Ovary (tissue), 9 donors: ENCODE data around the gene MYL10. TPM values are rescaled to one million over a fixed set of nuclear protein-coding genes. Genes with fewer than 3 reads are reported as not detected.
A peak's percentile ranks its signal among the peaks of the same experiment; 100 is the strongest.
"Not testable (repeated sequence)": the region's sequence is repeated elsewhere in the genome, so short reads cannot be mapped to it uniquely, and the experiment has no call there.

Experiments
- DNase-seq, 5 donors: peaks; one replicate each; pipeline ENCODE4 v3.0.0-alpha.2; 2019 to 2020
- H3K27ac ChIP-seq, 2 donors: fragments of 200-600 bp; one replicate each; pipeline versions ENCODE4 v1.5.1 to v1.8.0; 2019 to 2022
- H3K27me3 ChIP-seq: fragments of 200-600 bp; one replicate; pipeline ENCODE4 v1.8.0; 2022
- H3K36me3 ChIP-seq: fragments of 200-600 bp; sonication (generic); one replicate; pipeline ENCODE4 v1.5.1; 2019
- H3K4me1 ChIP-seq: one replicate; pipeline ENCODE4 v1.8.1; 2013; ENCODE audit warnings: mild to moderate bottlenecking, moderate library complexity; ENCODE audit not compliant: insufficient read depth
- H3K4me3 ChIP-seq: fragments of 200-600 bp; sonication (generic); one replicate; pipeline ENCODE4 v1.5.1; 2017
- H3K9me3 ChIP-seq, 2 donors: fragments of 200-600 bp in 1 of 2; sonication (generic) in 1 of 2; one replicate each; pipeline versions ENCODE4 v1.5.1 to v1.8.1; 2013 to 2019; ENCODE audit warnings: mild to moderate bottlenecking in 1 of 2, moderate library complexity in 1 of 2
- CTCF ChIP-seq, 3 donors: fragments of 450-650 bp in 2 of 3; fragments of 200-600 bp in 1 of 3; IDR thresholded peaks; one replicate each; pipeline versions ENCODE4 v1.5.1 to v1.8.0; 2016 to 2022; ENCODE audit warnings: antibody characterized with exemption in 3 of 3, mild to moderate bottlenecking in 1 of 3
- EP300 ChIP-seq: sonication (generic); formaldehyde crosslinking; IDR thresholded peaks from one replicate; pipeline ENCODE4 v1.6.1; 2017; ENCODE audit warnings: antibody characterized with exemption
- POLR2A ChIP-seq: fragments of 450-650 bp; IDR thresholded peaks from one replicate; pipeline ENCODE4 v1.6.1; 2017; ENCODE audit warnings: antibody characterized with exemption, mild to moderate bottlenecking, moderate library complexity
- WGBS, 3 donors: extraction: QIAGEN DNeasy Blood & Tissue Kit in 1 of 3; methylation state at CpG; one replicate each; pipeline versions ENCODE4 v1.1.5 to v1.1.7; 2013 to 2017; 5-methylcytosine and 5-hydroxymethylcytosine counted together
- intact Hi-C, 4 donors: fragments of 100-400 bp; cut with DNase I; formaldehyde crosslinking; loops; one replicate each; pipeline versions ENCODE4 v1.11.0 to v1.15.1; 2022 to 2023
- polyA plus RNA-seq, 2 donors: library from polyadenylated mRNA; stranded (reverse); fragments of 200-250 nt in 1 of 2; fragments of 350-450 nt in 1 of 2; fragmentation: Illumina TruSeq in 1 of 2; extraction: RNeasy Lipid Tissue Mini Kit (QIAGEN cat#74804) in 1 of 2; gene quantifications; one replicate each; pipeline ENCODE4 v1.2.3, GENCODE V29; 2013 to 2014
- total RNA-seq, 7 donors: library from RNA; depleted of rRNA in 2 of 7; stranded (reverse); fragments of >200 nt in 2 of 7; fragmentation: NEBNext Ultra II Directional in 3 of 7; extraction: Animal tissue kit (Norgen Biotek cat#: 25700) in 3 of 7; gene quantifications; one replicate each; pipeline versions ENCODE4 v1.1.0 to v1.2.4, GENCODE V29; 2016 to 2023
- donor health status: DM: no; HTN: no; CAD: no; lungs with moderate emphysema.
- donor health status: DM: no; HTN: no; CAD: no.
- donor health status: Bipolar disorder and iron deficiency.
- donor health status: DM: yes; HTN: yes; CAD: no.
- donor health status: DM: no; HTN: no; CAD: no.
- donor health status: DM: yes; HTN: yes; CAD: no.

Gene MYL10
- total and polyA plus RNA-seq, 9 donors: not detected

GRCh38 chr7:101605611-101606497 is 23.2 kb downstream of the MYL10 start:
- no peaks in the 10 kb centered on the region for H3K4me1 ChIP-seq
- no peak for TF ChIP-seq POLR2A
- no peak for TF ChIP-seq EP300
- TF ChIP-seq CTCF (IDR thresholded peaks at IDR 0.05): no peak
- no peak overlapping the region for H3K27ac ChIP-seq
- no peak overlapping the region for H3K4me3 ChIP-seq
- H3K36me3 ChIP-seq: no peaks in the 10 kb centered on the region
- DNase-seq: no peak
- WGBS, 3 donors: 55 to 60% (median 57%) methylated on average over 26 of the region's 26 CpGs
- intact Hi-C loops: loop anchor here in 2 of 4 donors (10.0 kb wide), 2 partner anchors 209 to 669 kb away; partner anchors contain the start of gene CUX1 (in 1 of the 2)
- H3K9me3 ChIP-seq: no peaks in the 10 kb centered on the region
- H3K27me3 ChIP-seq: no peaks in the 10 kb centered on the region

- H3K4me1 ChIP-seq, H3K36me3 ChIP-seq, H3K27ac ChIP-seq, DNase-seq, H3K4me3 ChIP-seq, H3K27me3 ChIP-seq, H3K9me3 ChIP-seq: not testable (repeated sequence)
- intact Hi-C loops: loop anchor here in 3 of 4 donors (5.0 to 10.0 kb wide), 3 partner anchors 210 to 670 kb away; partner anchors contain the start of gene CUX1 (in 1 of the 3)
- 79 to 91% (median 90%) methylated on average over 2 of the region's 2 CpGs for WGBS, 3 donors
Measured at GRCh38 chr7:101604934-101605332, 24.2 kb downstream of the MYL10 start.

- H3K36me3 ChIP-seq: no peaks in the 10 kb centered on the region
- H3K27ac ChIP-seq: no peak overlapping the region
- H3K27me3 ChIP-seq: no peaks in the 10 kb centered on the region
- TF ChIP-seq POLR2A (no peak), EP300 (no peak), CTCF (IDR thresholded peaks at IDR 0.05) (no peak)
- H3K9me3 ChIP-seq: no peaks in the 10 kb centered on the region
- WGBS, 3 donors: 68 to 79% (median 72%) methylated on average over 5 of the region's 5 CpGs
- H3K4me3 ChIP-seq: no peak overlapping the region
- H3K4me1 ChIP-seq: no peaks in the 10 kb centered on the region
- no peak for DNase-seq
- intact Hi-C loops: loop anchor here in 3 of 4 donors (5.0 to 10.0 kb wide), 3 partner anchors 210 to 670 kb away; partner anchors contain the start of gene CUX1 (in 1 of the 3)
Measured at GRCh38 chr7:101604331-101604933, 24.7 kb downstream of the MYL10 start.

GRCh38 chr7:101602484-101603241 is 26.4 kb downstream of the MYL10 start:
- peak; percentile 57 to 83 (median 72) for DNase-seq
- TF ChIP-seq POLR2A (no peak), EP300 (no peak), CTCF (IDR thresholded peaks at IDR 0.05) (peak; percentile 48 to 56 (median 53))
- Histone ChIP-seq H3K36me3 (no peaks in the 10 kb centered on the region), H3K4me1 (no peaks in the 10 kb centered on the region), H3K9me3 (no peaks in the 10 kb centered on the region), H3K27me3 (no peaks in the 10 kb centered on the region), H3K27ac (no peak overlapping the region), H3K4me3 (no peak overlapping the region)
- intact Hi-C loops: loop anchor here in 3 of 4 donors (5.0 to 10.0 kb wide), 3 partner anchors 212 to 672 kb away; partner anchors contain the start of gene CUX1 (in 1 of the 3)
- 29 to 38% (median 37%) methylated on average over 20 to 25 of the region's 25 CpGs for WGBS, 3 donors
